HEK293T (cell line): ENCODE results near the gene YTHDF1.

Experiments
- CTCF ChIA-PET: fragments of 350-600 bp; formaldehyde crosslinking; extraction: SDS; loops from one replicate; lab custom pipeline; 2021; ENCODE audit warnings: antibody characterized with exemption, inconsistent platforms; lab: Yijun Ruan, JAX
- POLR2A ChIA-PET: fragments of 350-600 bp; formaldehyde crosslinking; extraction: SDS; loops from one replicate; lab custom pipeline; 2020; ENCODE audit warnings: antibody characterized with exemption, inconsistent platforms; lab: Yijun Ruan, JAX
- DNase-seq: peaks from one replicate; pipeline ENCODE4 v3.0.0; 2012; ENCODE audit warnings: mixed read lengths; ENCODE audit errors: extremely low spot score
- ARNT ChIP-seq: fragments of 450-650 bp; IDR thresholded peaks from 2 replicates; pipeline ENCODE4 v1.6.1; 2017; ENCODE audit warnings: mild to moderate bottlenecking
- BHLHE40 ChIP-seq: fragments of 450-650 bp; IDR thresholded peaks from 2 replicates; pipeline ENCODE4 v1.6.1; 2016; ENCODE audit warnings: mild to moderate bottlenecking, moderate library complexity, borderline replicate concordance
- CTBP1 ChIP-seq: fragments of 450-650 bp; IDR thresholded peaks from 2 replicates; pipeline ENCODE4 v1.6.1; 2016; ENCODE audit warnings: borderline replicate concordance
- ELF4 ChIP-seq: fragments of 450-650 bp; IDR thresholded peaks from 2 replicates; pipeline ENCODE4 v1.6.1; 2017; ENCODE audit warnings: antibody characterized with exemption
- FOXA1 ChIP-seq: fragments of 450-650 bp; IDR thresholded peaks from 2 replicates; pipeline ENCODE4 v1.6.1; 2016; ENCODE audit warnings: mild to moderate bottlenecking
- FOXK2 ChIP-seq: fragments of 450-650 bp; IDR thresholded peaks from 2 replicates; pipeline ENCODE4 v1.6.1; 2016; ENCODE audit warnings: mild to moderate bottlenecking
- FOXM1 ChIP-seq: fragments of 450-650 bp; IDR thresholded peaks from 2 replicates; pipeline ENCODE4 v1.6.1; 2017; ENCODE audit warnings: mild to moderate bottlenecking, borderline replicate concordance
- HDGF ChIP-seq: fragments of 450-650 bp; IDR thresholded peaks from 2 replicates; pipeline ENCODE4 v1.6.1; 2017; ENCODE audit warnings: antibody characterized with exemption, borderline replicate concordance
- L3MBTL2 ChIP-seq: fragments of 450-650 bp; conservative IDR thresholded peaks from 2 replicates; pipeline ENCODE4 v1.6.1; 2016; ENCODE audit warnings: mild to moderate bottlenecking
- LEF1 ChIP-seq: fragments of 450-650 bp; IDR thresholded peaks from 2 replicates; pipeline ENCODE4 v1.6.1; 2017; ENCODE audit warnings: mild to moderate bottlenecking, borderline replicate concordance
- NFRKB ChIP-seq: fragments of 450-650 bp; IDR thresholded peaks from 2 replicates; pipeline ENCODE4 v1.6.1; 2016; ENCODE audit warnings: mild to moderate bottlenecking, moderate library complexity
- SP1 ChIP-seq: fragments of 450-650 bp; IDR thresholded peaks from 2 replicates; pipeline ENCODE4 v1.6.1; 2017
- SUZ12 ChIP-seq: fragments of 450-650 bp; IDR thresholded peaks from 2 replicates; pipeline ENCODE4 v1.6.1; 2016; ENCODE audit warnings: mild to moderate bottlenecking
- TARDBP ChIP-seq: fragments of 450-650 bp; IDR thresholded peaks from 2 replicates; pipeline ENCODE4 v1.6.1; 2016
- ZNF384 ChIP-seq: fragments of 450-650 bp; IDR thresholded peaks from 2 replicates; pipeline ENCODE4 v1.6.1; 2016
- TF ChIP-seq, protein P1 (sequence below): fragments of 450-650 bp; IDR thresholded peaks from 2 replicates; pipeline ENCODE4 v1.6.1; 2016

YTHDF1 gene

DNA sequence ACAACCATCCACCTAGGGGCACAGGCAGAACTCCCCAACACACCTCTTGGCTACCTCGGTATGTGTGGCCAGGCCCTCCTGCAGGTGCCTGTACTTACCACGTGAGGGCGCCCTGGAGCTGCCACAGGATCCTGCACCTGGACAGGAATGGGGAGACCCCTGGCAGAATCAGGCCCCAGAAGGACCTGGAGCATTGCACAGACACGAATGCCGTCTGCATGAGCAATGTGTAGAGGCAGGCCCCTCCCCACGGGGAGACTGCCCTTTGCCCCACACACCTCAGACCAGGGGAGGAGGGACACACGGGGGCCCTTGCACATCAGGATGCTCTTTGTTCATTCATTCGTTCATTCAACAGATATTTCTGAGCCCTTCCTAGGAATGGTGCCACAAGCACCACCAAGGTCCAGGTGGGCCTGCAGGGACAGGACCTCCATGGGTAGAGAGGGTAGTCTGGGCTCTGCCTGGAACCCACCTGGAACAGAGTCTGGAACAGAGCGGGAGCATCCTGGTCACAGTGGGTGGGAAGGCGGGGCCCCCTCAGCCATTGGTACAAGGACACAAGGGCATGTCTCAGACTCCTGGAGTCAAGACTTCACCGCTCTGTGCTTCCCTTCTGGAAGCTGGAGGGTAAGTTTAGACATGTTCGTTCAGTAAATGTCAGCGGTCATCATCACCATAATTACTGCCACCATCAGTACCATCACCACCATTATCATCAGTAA, 32.3 kb downstream of the YTHDF1 start:
- POLR2A ChIA-PET, result no interaction called here
- DNase-seq, result peak; percentile 78
- CTCF ChIA-PET, result interaction anchor here (0.6 to 1.2 kb wide), 5 partner anchors 13 to 132 kb away, joined by 3 to 6 read pairs (median 3); no protein-coding TSS in a partner anchor
- TF ChIP-seq NFRKB (no peak), BHLHE40 (no peak), SUZ12 (no peak)

DNA sequence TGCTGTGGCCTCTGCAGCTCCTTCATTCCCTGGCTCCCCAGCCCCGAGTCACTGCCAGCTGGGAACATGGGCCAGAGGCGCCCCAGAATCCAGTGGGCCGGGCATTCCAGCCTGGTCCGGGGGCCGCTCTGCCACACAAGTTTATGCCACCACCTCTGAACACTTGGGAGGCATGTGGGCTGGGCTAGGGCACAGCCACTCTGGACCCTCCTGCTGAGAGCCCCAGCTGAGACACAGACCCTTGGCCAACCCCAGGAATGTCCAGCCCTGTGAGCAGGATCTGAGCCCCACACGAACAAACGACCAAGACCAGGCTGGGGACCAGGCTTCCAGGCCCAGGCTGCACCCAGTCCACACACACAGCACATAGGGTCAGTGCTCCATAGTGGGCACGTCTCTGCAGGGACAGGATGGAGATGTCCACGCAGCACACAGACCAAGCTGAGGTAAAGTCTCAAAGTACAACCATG, 33.0 kb downstream of the YTHDF1 start:
- no peak for DNase-seq
- POLR2A ChIA-PET, result no interaction called here
- CTCF ChIA-PET, result interaction anchor here (0.7 to 1.2 kb wide), 4 partner anchors 14 to 131 kb away, joined by 3 to 6 read pairs (median 3); no protein-coding TSS in a partner anchor
- no peak for TF ChIP-seq CTBP1
- TF ChIP-seq, protein P1, sequence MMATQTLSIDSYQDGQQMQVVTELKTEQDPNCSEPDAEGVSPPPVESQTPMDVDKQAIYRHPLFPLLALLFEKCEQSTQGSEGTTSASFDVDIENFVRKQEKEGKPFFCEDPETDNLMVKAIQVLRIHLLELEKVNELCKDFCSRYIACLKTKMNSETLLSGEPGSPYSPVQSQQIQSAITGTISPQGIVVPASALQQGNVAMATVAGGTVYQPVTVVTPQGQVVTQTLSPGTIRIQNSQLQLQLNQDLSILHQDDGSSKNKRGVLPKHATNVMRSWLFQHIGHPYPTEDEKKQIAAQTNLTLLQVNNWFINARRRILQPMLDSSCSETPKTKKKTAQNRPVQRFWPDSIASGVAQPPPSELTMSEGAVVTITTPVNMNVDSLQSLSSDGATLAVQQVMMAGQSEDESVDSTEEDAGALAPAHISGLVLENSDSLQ, result no peak

DNA sequence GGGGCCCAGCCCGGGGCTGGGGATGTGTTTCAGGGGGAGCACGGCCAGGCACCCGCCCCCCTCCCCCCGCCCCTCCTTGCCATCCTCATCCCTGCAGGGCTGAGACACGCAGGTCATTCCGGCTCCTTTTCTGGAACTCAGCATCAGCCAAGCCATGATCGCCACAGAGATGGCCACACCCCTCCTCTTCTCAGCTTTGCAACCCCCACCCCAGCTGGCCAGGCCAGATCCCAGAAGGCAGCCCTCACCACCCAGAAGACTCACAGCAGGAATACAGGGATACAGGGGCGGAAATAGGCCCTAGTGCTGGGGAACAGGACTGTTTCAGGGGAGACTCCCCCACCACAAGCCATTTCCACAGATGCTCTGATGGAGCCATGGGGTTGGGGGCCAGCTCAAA, 33.5 kb downstream of the YTHDF1 start:
- DNase-seq, result no peak
- TF ChIP-seq CTBP1, result no peak
- TF ChIP-seq HDGF, result no peak
- no peak for TF ChIP-seq ARNT
- CTCF ChIA-PET, result interaction anchor here (0.7 to 1.2 kb wide), 3 partner anchors 14 to 130 kb away, joined by 3 to 6 read pairs (median 3); no protein-coding TSS in a partner anchor
- POLR2A ChIA-PET, result no interaction called here

DNA sequence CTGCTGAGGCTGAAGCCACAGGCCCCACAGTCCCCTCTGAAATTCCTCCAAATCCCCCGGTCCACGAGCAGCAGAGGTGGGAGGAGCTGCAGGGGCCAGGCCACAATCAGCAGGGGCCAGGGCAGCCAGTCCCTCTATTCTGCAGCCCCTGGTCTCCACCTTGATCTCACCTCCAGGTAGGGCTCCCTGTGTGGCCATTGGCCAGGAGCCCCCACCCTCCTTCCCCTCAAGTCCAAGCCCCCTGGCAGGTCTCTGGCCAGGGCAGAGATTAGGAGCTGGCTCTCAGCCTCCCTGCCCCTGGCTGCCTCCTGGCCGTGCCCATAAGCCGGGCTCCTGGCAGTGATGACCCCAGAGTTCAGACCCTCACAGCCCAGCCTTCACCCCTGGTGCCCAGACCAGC, 34.7 kb downstream of the YTHDF1 start:
- CTCF ChIA-PET, result no interaction called here
- POLR2A ChIA-PET, result interaction anchor here (2.0 kb wide), 1 partner anchor 34 kb away, joined by 6 read pairs; no protein-coding TSS in a partner anchor
- DNase-seq, result no peak
- no peak for TF ChIP-seq FOXA1
- TF ChIP-seq TARDBP, result no peak
- TF ChIP-seq FOXK2, result no peak
- no peak for TF ChIP-seq CTBP1
- no peak for TF ChIP-seq ARNT
- no peak for TF ChIP-seq ZNF384
- TF ChIP-seq HDGF, result no peak
- TF ChIP-seq ELF4, result no peak
- TF ChIP-seq, protein P1, result no peak

DNA sequence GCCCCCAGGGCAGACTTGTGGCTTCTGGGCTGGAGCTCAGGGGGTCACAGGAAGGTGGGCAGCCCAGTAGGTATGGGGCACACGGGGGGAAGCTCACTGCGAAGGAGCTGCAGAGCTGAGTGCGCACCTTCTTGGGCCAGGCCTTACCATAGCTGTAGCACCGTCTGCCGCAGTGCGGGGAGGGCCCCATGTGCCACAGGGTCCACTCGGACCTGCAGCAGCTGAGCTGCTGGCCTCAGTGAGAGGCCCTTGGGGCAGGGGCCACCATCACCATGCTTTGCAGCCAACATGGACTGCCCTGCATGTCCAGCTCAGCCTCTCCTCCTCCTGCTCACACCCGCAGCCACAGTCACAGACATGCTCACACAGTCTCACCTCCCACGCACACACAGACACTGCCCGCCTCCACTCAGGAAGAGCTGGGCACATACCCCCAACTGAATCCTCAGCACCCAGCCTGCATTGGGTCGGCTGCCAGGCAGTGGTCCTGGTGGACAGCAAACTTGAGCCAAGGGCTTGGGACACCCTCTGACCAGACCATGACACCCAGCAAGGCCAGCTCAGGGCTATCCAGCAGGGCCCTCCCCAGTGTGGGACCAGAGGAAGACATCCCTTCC, 35.3 kb downstream of the YTHDF1 start:
- DNase-seq, result no peak
- TF ChIP-seq FOXM1 (no peak), TARDBP (no peak), SUZ12 (no peak), FOXA1 (no peak), NFRKB (no peak), L3MBTL2 (no peak)
- ChIA-PET CTCF (interaction anchor here (1.5 kb wide), 1 partner anchor 125 kb away, joined by 4 read pairs; no protein-coding TSS in a partner anchor), POLR2A (interaction anchor here (2.0 kb wide), 1 partner anchor 34 kb away, joined by 6 read pairs; no protein-coding TSS in a partner anchor)

DNA sequence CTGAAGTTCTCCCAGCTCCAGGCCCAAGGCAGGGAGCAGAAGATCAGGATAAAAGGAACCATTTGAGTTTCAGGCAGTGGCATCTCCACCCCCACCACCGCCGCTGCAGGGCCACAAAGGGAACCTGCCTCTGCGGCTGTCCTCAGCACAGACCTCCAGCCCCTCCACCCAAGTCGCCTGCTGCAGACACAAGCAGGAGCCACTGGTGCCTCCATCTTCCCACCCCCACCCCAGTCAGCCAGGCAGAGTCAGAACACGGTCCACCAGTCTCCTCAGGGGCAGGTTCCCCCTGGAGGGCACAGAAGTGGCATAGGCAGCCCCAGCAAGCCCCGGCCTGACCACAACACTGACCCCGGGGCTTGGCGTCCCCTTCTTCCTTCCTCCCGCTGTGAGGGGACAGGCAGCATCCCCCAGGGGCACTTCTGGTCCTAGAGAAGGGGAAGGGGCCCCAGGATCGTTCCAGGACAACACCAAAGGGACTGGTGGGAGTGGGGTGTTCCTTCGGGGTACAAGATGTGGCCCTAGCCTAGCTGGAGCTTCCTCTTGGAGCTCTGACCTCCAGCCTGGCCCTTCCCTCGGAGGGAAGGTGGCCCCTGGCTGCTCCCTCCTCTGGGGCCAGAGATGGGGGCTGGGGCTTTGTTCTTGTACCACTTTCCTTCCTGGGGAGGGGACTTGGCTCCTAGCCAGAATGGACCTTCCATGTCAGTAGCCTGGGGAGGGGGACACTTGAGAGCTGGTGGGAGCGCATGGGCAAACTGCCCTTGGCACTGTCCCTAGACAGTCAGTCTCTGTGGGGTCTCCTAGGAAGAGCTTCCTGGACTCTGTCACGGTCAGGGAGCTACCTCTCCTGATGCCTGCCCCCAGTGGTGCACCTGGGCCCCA, 36.0 kb downstream of the YTHDF1 start:
- ChIA-PET POLR2A (interaction anchor here (2.0 kb wide), 1 partner anchor 35 kb away, joined by 6 read pairs; no protein-coding TSS in a partner anchor), CTCF (interaction anchor here (0.6 to 1.5 kb wide), 2 partner anchors 124 to 180 kb away, joined by 4 read pairs; no protein-coding TSS in a partner anchor)
- no peak for TF ChIP-seq FOXK2
- no peak for TF ChIP-seq LEF1
- TF ChIP-seq ELF4, result no peak
- TF ChIP-seq NFRKB, result no peak
- TF ChIP-seq ARNT, result no peak
- no peak for TF ChIP-seq SP1
- TF ChIP-seq HDGF, result no peak
- no peak for TF ChIP-seq FOXA1
- TF ChIP-seq L3MBTL2, result no peak
- TF ChIP-seq CTBP1, result no peak
- no peak for TF ChIP-seq FOXM1
- TF ChIP-seq TARDBP, result no peak
- TF ChIP-seq ZNF384, result no peak
- TF ChIP-seq, protein P1, result no peak
- no peak for TF ChIP-seq BHLHE40
- DNase-seq, result no peak
